Neuronal stem cell (in vitro differentiated cells): ENCODE measurements around the gene ARL6IP4.
A peak's percentile ranks its signal among the peaks of the same experiment; 100 is the strongest.

ENCODE experiments used
- DNase-seq: peaks from one replicate; pipeline ENCODE4 v3.0.0-alpha.2; 2013; ENCODE audit warnings: low spot score
- H2AFZ ChIP-seq: one replicate; pipeline ENCODE4 v1.6.1; 2013; ENCODE audit warnings: mild to moderate bottlenecking, low read length, inconsistent platforms
- H2AK5ac ChIP-seq: 2 replicates; pipeline ENCODE4 v1.6.1; 2013; ENCODE audit warnings: low read depth, mild to moderate bottlenecking, inconsistent platforms, low read length, moderate library complexity, mixed read lengths
- H2BK120ac ChIP-seq: 2 replicates; pipeline ENCODE4 v1.6.1; 2013; ENCODE audit warnings: low read depth, mild to moderate bottlenecking, inconsistent platforms, low read length, moderate library complexity, mixed read lengths
- H2BK12ac ChIP-seq: one replicate; pipeline ENCODE4 v1.6.1; 2013; ENCODE audit warnings: low read length, inconsistent platforms
- H2BK15ac ChIP-seq: 2 replicates; pipeline ENCODE4 v1.6.1; 2013; ENCODE audit warnings: mild to moderate bottlenecking, low read length, inconsistent platforms, mixed read lengths
- H2BK5ac ChIP-seq: one replicate; pipeline ENCODE4 v1.6.1; 2013; ENCODE audit warnings: inconsistent platforms, mild to moderate bottlenecking, low read length, moderate library complexity
- H3K14ac ChIP-seq: one replicate; pipeline ENCODE4 v1.6.1; 2013; ENCODE audit warnings: low read length, inconsistent platforms
- H3K18ac ChIP-seq: 2 replicates; pipeline ENCODE4 v1.6.1; 2013; ENCODE audit warnings: low read length, inconsistent platforms
- H3K23ac ChIP-seq: 2 replicates; pipeline ENCODE4 v1.6.1; 2013; ENCODE audit warnings: low read depth, mild to moderate bottlenecking, mixed read lengths, low read length, inconsistent platforms; ENCODE audit not compliant: poor library complexity
- H3K27ac ChIP-seq: replicated peaks from 3 replicates; pipeline ENCODE4 v1.5.1; 2013; ENCODE audit warnings: low read length, inconsistent platforms
- H3K27me3 ChIP-seq, 3 experiments: 2 replicates each; pipeline ENCODE4 v1.6.1; 2013; ENCODE audit warnings: low read length in 3 of 3, mild to moderate bottlenecking in 2 of 3, inconsistent platforms in 1 of 3, low read depth in 1 of 3, mixed read lengths in 1 of 3, moderate library complexity in 1 of 3; ENCODE audit not compliant: control insufficient read depth in 3 of 3, insufficient read depth in 3 of 3
- H3K36me3 ChIP-seq, 2 donors: replicated peaks in 1 of 2; 2 replicates each; pipeline ENCODE4 v1.6.1; 2013; ENCODE audit warnings: low read length in 2 of 2; ENCODE audit not compliant: control insufficient read depth in 2 of 2, insufficient read depth in 2 of 2
- H3K4ac ChIP-seq: 2 replicates; pipeline ENCODE4 v1.6.1; 2013; ENCODE audit warnings: inconsistent platforms, mild to moderate bottlenecking, low read length, moderate library complexity
- H3K4me1 ChIP-seq, 2 donors: 1 replicate in 1 of 2; 2 replicates in 1 of 2; pipeline ENCODE4 v1.6.1; 2013; ENCODE audit warnings: low read length in 2 of 2, low read depth in 1 of 2; ENCODE audit not compliant: control insufficient read depth in 2 of 2, insufficient read depth in 1 of 2
- H3K4me2 ChIP-seq: one replicate; pipeline ENCODE4 v1.6.1; 2013; ENCODE audit warnings: mild to moderate bottlenecking, low read length, inconsistent platforms; ENCODE audit not compliant: insufficient read depth, poor library complexity, severe bottlenecking
- H3K4me3 ChIP-seq, 2 donors: 2 replicates each; pipeline ENCODE4 v1.5.1; 2013; ENCODE audit warnings: low read length in 2 of 2, mild to moderate bottlenecking in 2 of 2, inconsistent platforms in 1 of 2, moderate library complexity in 1 of 2
- H3K79me1 ChIP-seq: one replicate; pipeline ENCODE4 v1.6.1; 2013; ENCODE audit warnings: low read depth, mild to moderate bottlenecking, inconsistent platforms, low read length, moderate library complexity
- H3K9ac ChIP-seq: one replicate; pipeline ENCODE4 v1.6.1; 2013; ENCODE audit warnings: mild to moderate bottlenecking, low read depth, low read length, inconsistent platforms; ENCODE audit not compliant: poor library complexity
- H3K9me3 ChIP-seq, 2 donors: replicated peaks in 1 of 2; 2 replicates each; pipeline versions ENCODE3 to v1.6.1; 2013; ENCODE audit warnings: low read length in 2 of 2, mild to moderate bottlenecking in 2 of 2, inconsistent platforms in 1 of 2, low read depth in 1 of 2, mixed read lengths in 1 of 2, moderate library complexity in 1 of 2; ENCODE audit not compliant: control insufficient read depth in 2 of 2, insufficient read depth in 1 of 2
- H4K8ac ChIP-seq: one replicate; pipeline ENCODE4 v1.6.1; 2013; ENCODE audit warnings: low read depth, mild to moderate bottlenecking, inconsistent platforms, low read length, moderate library complexity
- H4K91ac ChIP-seq: one replicate; pipeline ENCODE4 v1.6.1; 2013; ENCODE audit warnings: low read length, low read depth, mild to moderate bottlenecking, inconsistent platforms; ENCODE audit not compliant: poor library complexity
- WGBS, 2 donors: extraction: QIAGEN DNeasy Blood & Tissue Kit; methylation state at CpG; one replicate each; pipeline ENCODE4 v1.1.7; 2013; ENCODE audit warnings: missing lambda C conversion rate in 2 of 2, mixed read lengths in 1 of 2; ENCODE audit not compliant: insufficient read length in 2 of 2, insufficient replicate concordance in 1 of 2; ENCODE audit errors: extremely low coverage in 2 of 2; 5-methylcytosine and 5-hydroxymethylcytosine counted together

Gene ARL6IP4

DNA sequence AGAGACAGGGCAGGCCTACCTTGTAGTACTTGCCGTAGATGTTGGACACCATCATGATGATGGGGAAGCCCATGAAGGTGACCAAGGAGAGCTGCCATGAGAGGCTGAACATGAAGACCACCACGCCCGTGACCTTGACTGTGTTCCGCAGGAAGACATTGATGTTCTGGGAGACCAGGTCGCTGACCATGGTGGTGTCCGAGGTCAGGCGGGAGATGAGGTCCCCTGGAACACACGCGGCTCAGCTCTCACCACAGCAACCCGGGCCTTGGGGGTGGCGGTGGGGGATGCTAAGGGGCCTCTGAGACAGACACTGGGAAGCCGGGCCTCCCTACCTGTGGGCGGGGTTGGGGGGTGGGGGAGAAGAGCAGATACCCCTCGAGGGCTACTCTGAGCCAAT, 31.9 kb upstream of the ARL6IP4 start:
- H3K14ac ChIP-seq, result no peak overlapping the region
- H3K4me1 ChIP-seq, result peaks cover 7% of the 10 kb centered on the region in 2 donors
- no peak overlapping the region for H4K8ac ChIP-seq
- no peak overlapping the region for H3K18ac ChIP-seq
- no CpG with 5 or more reads among the region's 14 CpGs for WGBS, 2 donors
- H2BK12ac ChIP-seq, result no peak overlapping the region
- H3K4ac ChIP-seq, result no peak overlapping the region
- H4K91ac ChIP-seq, result no peak overlapping the region
- no peak overlapping the region for H3K27ac ChIP-seq
- H2BK120ac ChIP-seq, result no peak overlapping the region
- H3K4me2 ChIP-seq, result no peak overlapping the region
- peak overlapping the region; percentile 60 for H2AK5ac ChIP-seq
- H3K9me3 ChIP-seq, result no peaks in the 10 kb centered on the region
- H3K79me1 ChIP-seq, result no peaks in the 10 kb centered on the region
- no peak for DNase-seq
- no peak overlapping the region for H2BK15ac ChIP-seq
- H3K27me3 ChIP-seq, result no peaks in the 10 kb centered on the region
- H2AFZ ChIP-seq, result no peak overlapping the region
- no peaks in the 10 kb centered on the region for H3K36me3 ChIP-seq
- H3K4me3 ChIP-seq, result no peak overlapping the region
- no peak overlapping the region for H2BK5ac ChIP-seq
- H3K23ac ChIP-seq, result no peak overlapping the region
- H3K9ac ChIP-seq, result no peak overlapping the region

DNA sequence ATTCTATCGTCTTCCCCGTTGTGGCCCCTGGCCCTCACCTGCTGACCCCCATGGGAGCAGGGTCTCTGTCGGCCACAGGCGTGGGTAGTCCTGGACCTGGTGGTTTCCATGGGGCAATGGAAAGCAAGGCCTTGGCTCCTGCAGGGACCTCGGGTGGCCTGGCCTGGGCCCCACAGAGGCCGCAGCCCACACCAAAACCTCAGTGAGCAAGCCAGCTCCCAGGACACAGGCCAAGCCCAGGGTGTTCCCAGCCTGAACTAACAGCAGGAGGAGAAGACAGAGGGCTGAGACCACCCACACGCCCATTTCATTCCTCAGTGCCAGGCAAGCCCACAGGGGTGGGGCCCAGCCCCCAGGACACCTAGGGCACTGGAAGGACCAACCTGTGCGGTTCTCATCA, 31.1 kb upstream of the ARL6IP4 start:
- Histone ChIP-seq H3K79me1 (no peaks in the 10 kb centered on the region), H2BK15ac (no peak overlapping the region), H2BK5ac (peak overlapping the region; percentile 72), H2BK12ac (no peak overlapping the region), H3K4ac (no peak overlapping the region), H3K4me2 (no peak overlapping the region), H3K4me3 (no peak overlapping the region), H3K9me3 (no peaks in the 10 kb centered on the region), H2AK5ac (no peak overlapping the region), H3K23ac (no peak overlapping the region), H4K8ac (no peak overlapping the region), H3K14ac (no peak overlapping the region), H4K91ac (no peak overlapping the region), H3K27me3 (no peaks in the 10 kb centered on the region), H3K36me3 (no peaks in the 10 kb centered on the region), H3K4me1 (peaks cover 7% of the 10 kb centered on the region in 2 donors), H3K27ac (no peak overlapping the region), H3K9ac (no peak overlapping the region), H2AFZ (no peak overlapping the region), H3K18ac (peak overlapping the region; percentile 12), H2BK120ac (peak overlapping the region; percentile 7)
- no peak for DNase-seq
- no CpG with 5 or more reads among the region's 8 CpGs for WGBS, 2 donors

DNA sequence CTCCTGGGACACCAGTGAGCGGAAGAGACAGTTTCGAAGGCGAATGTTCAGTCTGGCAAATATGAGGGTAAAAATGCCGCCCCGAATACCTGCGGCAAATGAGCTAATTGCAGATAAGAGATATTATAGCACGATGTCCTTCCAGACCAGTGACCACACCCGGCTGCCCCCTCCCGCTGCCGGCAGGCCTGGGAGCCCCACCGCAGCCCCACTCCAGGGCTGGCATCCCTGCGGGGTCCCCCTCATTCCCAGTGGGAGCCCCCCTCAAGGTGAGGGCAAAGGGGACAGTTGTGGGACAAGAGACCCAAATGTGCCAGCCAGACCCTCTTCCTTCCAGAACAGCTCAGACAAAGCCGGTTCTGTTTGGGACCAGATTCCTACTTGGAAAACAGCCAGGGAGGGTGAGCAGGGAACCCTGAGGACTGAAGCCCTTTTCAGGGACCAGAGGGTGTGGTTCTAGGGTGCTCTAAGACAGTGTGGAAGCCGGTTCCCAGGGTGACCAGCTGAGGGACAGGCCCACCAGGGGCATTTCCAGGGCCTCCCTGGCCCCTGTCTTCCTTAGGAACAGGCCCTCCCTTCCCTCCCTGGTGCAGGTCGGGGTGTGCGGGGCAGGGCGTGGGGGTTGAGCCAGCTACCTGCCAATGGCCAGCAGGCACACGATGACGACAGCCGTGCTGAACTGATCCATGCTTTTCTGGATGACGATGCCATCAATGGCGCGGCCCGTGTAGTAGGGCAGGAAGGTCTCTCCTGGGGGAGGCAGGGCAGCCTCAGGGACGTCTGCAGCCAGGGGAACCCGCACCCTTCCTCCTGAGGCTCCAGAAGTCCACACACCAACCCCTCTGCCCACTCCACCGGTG, 30.4 kb upstream of the ARL6IP4 start:
- no peak overlapping the region for H4K8ac ChIP-seq
- H3K4me3 ChIP-seq, result no peak overlapping the region
- no peak overlapping the region for H3K4ac ChIP-seq
- H2AFZ ChIP-seq, result no peak overlapping the region
- no peaks in the 10 kb centered on the region for H3K79me1 ChIP-seq
- H3K4me2 ChIP-seq, result no peak overlapping the region
- H3K23ac ChIP-seq, result no peak overlapping the region
- peaks cover 2 to 7% of the 10 kb centered on the region in 2 donors for H3K4me1 ChIP-seq
- H2AK5ac ChIP-seq, result peak overlapping the region; percentile 31
- no peaks in the 10 kb centered on the region for H3K27me3 ChIP-seq
- no peaks in the 10 kb centered on the region for H3K36me3 ChIP-seq
- no peak overlapping the region for H3K27ac ChIP-seq
- peak overlapping the region; percentile 57 for H3K9ac ChIP-seq
- H2BK120ac ChIP-seq, result peak overlapping the region; percentile 7
- DNase-seq, result no peak
- H2BK12ac ChIP-seq, result peak overlapping the region; percentile 7
- H2BK15ac ChIP-seq, result peak overlapping the region; percentile 14
- H4K91ac ChIP-seq, result no peak overlapping the region
- peak overlapping the region; percentile 31 for H3K14ac ChIP-seq
- H3K9me3 ChIP-seq, result no peaks in the 10 kb centered on the region
- peak overlapping the region; percentile 72 for H2BK5ac ChIP-seq
- H3K18ac ChIP-seq, result no peak overlapping the region
- no CpG with 5 or more reads among the region's 27 CpGs for WGBS, 2 donors

DNA sequence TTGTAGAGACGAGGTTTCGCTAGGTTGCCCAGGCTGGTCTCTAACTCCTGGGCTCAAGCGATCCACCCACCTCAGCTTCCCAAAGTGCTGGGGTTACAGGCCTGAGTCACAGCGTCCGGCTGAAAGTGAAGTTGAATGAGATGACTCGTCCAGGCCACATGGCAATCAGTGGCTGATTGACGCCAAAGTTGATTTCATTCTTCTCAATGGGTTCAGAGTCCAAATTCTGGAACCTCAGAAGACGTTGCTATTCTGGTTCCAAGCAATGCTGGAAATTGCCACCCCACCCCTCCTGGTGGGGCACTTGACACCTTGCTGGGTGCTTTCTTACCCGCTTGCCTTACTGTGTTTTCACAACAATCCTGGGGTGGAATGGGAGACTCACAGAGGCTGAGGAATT, 29.1 kb upstream of the ARL6IP4 start:
- no peaks in the 10 kb centered on the region for H3K27me3 ChIP-seq
- no peaks in the 10 kb centered on the region for H3K79me1 ChIP-seq
- H4K8ac ChIP-seq, result no peak overlapping the region
- H4K91ac ChIP-seq, result no peak overlapping the region
- H3K23ac ChIP-seq, result no peak overlapping the region
- H2BK12ac ChIP-seq, result no peak overlapping the region
- no peak overlapping the region for H3K4me3 ChIP-seq
- no peak overlapping the region for H3K4ac ChIP-seq
- no peak overlapping the region for H2AFZ ChIP-seq
- peaks cover 0 to 7% of the 10 kb centered on the region in 2 donors for H3K4me1 ChIP-seq
- no peak overlapping the region for H3K4me2 ChIP-seq
- H2BK15ac ChIP-seq, result no peak overlapping the region
- no peaks in the 10 kb centered on the region for H3K36me3 ChIP-seq
- no peak overlapping the region for H3K18ac ChIP-seq
- H3K14ac ChIP-seq, result no peak overlapping the region
- peaks cover 0 to 2% of the 10 kb centered on the region in 2 donors for H3K9me3 ChIP-seq
- no CpG with 5 or more reads among the region's 9 CpGs for WGBS, 2 donors
- no peak overlapping the region for H3K27ac ChIP-seq
- no peak overlapping the region for H2BK120ac ChIP-seq
- no peak overlapping the region for H2AK5ac ChIP-seq
- no peak overlapping the region for H3K9ac ChIP-seq
- no peak for DNase-seq
- no peak overlapping the region for H2BK5ac ChIP-seq
